GM18519 (cell line): ENCODE results near the gene DCUN1D2.
"Not testable (repeated sequence)": the region's sequence is repeated elsewhere in the genome, so short reads cannot be mapped to it uniquely, and the experiment has no call there.

Source experiments
- ATAC-seq: cut with Tn5 transposase; IDR thresholded peaks from one replicate; pipeline ENCODE4 v1.9.1; 2021; ENCODE audit warnings: mild to moderate bottlenecking, moderate library complexity; ENCODE audit not compliant: unreplicated experiment, low FRiP score

DCUN1D2 gene

DNA sequence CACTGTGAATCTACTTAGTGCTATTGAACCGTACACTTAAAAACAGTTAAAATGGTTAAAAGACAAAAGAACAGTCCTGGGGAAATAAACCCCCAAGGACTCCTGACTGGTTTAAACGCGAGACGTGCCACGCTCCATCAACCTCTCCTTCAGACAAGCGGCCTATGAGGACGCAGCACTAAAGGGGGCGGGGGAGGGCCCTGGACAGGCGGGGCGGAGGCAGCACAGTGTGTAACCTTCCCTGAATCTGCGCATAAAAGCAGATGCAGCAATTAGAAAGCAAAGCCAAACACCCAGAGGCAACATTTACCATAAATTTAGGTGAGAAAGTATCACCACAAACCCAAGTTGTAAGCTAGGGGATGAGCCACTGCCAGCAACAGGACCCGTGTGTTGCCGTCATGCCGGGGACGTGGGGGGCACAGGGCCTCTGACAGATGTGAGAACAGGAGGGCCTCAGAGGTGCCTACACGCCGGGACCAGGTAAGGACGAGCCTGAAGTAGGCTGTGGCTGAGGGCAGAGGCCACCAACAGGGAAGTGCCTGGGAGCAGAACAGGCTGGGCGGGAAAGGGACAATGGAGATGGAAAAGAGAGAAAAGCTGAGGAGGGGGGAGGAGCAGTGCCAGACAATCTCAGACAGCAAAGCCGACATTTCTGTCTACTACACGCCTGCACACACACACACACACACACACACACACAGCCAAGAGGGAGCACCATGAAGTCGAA is 21.9 kb downstream of the DCUN1D2 start:
- no peak for ATAC-seq

GRCh38 chr13:113468029-113468428 is 22.5 kb downstream of the DCUN1D2 start:
- ATAC-seq, result no peak

- ATAC-seq, result no peak
Measured at GRCh38 chr13:113466383-113466782, 24.1 kb downstream of the DCUN1D2 start.

GRCh38 chr13:113465300-113465699 is 25.2 kb downstream of the DCUN1D2 start:
- no peak for ATAC-seq

- ATAC-seq, result no peak
Measured at GRCh38 chr13:113464476-113464875, 26.0 kb downstream of the DCUN1D2 start.

- no peak for ATAC-seq
Measured at GRCh38 chr13:113461022-113461751, 29.3 kb downstream of the DCUN1D2 start.

- no peak for ATAC-seq
Measured at GRCh38 chr13:113460599-113460998, 29.9 kb downstream of the DCUN1D2 start.

GRCh38 chr13:113460064-113460555 is 30.4 kb downstream of the DCUN1D2 start:
- ATAC-seq, result no peak

- ATAC-seq, result no peak
Measured at GRCh38 chr13:113458253-113459065, 32.1 kb downstream of the DCUN1D2 start.

DNA sequence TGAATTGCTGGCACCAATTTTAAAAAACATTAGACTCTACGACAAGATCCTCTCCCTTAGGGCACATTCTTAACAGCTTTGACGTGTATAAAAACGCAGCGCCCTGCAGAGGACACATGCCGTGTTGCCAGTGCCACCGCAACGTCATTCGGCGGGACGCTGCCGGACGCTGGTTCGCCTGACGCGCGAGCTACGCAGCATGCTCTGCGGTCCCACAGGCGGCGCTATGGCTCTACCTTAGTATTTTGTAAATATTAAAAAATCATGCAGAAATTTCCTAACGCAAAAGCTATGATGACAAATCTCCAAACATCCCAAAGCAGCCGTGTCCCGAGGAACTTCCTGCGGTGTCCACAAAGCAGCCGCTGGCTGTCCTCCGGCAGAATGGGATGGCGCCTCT is 33.0 kb downstream of the DCUN1D2 start:
- no peak for ATAC-seq

DNA sequence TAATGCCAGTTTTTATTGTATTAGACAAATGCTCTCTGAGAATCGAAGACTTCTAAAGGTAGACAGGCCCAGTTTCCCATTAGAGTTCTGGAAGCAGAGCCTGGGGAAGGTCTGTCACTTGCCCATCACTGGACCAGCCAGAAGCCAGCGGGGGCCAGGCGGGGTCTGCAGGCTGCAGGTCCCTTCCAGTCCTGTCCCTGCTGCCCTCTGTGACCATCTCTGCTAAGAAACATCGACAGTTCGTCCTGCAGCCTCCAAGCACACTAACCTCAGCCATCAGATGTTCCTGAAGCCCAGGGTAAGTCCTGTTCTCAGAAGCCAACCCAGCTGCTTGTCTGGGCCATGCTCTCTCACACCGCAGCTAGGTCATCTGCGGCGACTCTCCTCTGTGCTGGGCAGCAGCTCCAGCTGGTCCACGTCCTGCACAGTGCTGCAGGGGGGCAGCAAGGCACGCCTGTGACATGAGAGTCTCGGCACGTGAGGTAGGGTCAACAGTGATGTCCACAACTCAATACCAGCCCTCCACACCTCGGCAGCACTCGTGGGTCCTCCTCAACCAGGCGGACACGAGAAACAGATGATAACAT is 34.3 kb downstream of the DCUN1D2 start:
- ATAC-seq, result no peak

DNA sequence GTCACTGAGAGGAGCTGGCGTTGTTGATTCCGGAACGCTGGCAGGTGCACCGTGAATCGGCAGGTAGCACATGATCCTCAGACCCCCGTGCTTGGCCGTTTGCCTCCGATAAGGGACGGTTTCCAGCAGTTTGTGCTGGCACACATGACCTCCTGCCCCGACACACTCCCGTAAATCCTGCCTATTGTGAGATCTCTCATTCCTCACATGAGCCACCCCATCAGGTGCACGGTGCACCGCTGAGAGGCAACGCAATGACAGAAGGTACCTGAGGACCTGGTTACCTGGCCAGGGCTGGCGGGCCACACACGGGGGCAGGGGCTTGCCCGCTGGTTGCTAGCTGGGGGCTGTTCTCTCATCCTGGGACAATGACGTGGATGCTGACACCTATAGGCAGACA is 35.1 kb downstream of the DCUN1D2 start:
- ATAC-seq, result no peak

- no peak for ATAC-seq
Measured at GRCh38 chr13:113454936-113455335, 35.6 kb downstream of the DCUN1D2 start.

DNA sequence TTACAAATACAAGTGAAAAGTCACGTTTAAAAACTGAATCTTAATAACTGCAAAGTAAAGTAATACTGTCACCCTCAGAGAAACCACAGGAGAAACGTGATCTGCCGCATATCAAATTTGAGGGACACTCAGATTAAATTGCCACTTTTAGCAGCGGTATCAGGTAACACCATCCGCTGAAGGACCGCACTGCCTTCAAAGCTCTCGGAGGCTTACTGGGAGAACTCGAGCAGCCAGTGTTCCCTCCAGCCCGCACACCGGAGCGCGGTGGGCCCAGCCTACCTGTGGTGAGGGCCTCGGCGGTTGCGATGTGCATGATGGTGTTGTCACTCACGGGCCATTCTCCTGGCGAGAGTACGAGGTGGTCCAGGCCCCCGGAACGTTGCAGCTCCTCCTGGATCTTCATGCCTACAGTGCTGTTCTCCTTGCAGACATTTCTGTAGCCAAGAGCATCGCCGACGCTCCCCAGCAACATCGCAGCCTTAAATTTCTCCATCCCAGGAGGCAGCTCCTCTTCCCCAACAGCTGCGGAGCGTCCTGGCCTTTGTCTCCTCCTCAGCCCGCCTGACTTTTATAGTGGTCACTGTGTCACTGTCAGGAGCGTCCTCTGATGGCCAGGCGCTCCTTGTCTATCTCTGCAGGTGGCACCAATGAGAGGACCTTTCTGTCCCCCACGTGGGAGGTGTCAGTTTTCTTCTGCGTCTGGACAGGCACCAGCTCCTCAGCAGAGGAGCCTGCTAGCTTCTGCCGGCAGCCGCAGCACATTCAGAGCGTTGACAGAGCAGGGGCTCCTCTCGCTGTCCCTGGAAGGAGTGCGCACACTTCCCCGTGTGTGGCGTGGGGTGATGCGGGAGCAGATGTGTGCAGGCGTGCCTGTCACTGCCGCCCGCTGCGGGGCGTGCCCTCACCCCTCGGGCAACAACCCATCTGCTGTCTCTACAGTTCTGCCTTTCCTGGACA is 37.3 kb downstream of the DCUN1D2 start, which contains the start of gene ADPRHL1:
TSS of gene ADPRHL1 (minus strand) at position 547 of the 960 bp plus-strand sequence. CDS start at position 496, 51 bp downstream.
- no peak for ATAC-seq

DNA sequence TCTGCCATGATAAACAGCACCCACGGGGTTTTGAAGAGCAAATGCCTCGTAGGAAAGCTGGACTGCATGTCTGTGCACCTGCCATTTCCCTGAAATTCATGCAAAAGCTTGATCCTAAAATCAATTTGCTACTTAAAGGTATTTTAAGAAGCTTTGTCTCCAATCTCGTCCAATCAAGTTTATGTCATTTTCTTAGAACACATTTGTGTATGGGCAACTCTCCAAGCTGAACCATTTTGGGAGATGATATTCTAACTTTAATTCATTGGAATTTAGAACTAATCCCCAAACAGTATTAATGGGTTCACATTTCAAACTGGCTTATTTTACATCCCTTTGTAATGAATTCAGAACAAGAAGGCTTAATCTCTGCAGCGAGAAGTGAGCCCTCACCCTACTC is 38.0 kb downstream of the DCUN1D2 start:
- ATAC-seq, result no peak

DNA sequence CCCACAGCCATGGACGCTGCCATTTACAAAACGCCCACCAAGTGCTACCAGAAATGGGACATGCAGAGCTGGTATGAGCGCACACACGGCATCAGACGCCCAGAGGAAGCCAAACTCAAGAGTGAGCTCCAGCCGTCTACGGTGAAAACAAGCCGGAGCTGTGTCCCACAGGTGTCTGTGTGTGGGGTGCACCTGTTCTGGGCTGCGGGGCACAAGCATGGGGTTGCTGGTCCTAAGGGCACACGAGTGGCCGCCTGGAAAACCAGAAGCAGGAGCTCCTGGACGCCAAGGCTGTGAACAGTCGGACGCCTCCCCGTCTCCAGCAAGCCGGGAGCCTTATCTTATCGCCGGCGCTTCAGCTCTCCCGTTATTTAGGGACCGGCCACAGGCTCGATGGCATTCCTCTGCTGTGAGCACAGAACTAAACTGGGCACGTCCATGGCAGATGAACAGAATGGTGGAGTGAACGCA is 38.5 kb downstream of the DCUN1D2 start:
- no peak for ATAC-seq

- not testable (repeated sequence) for ATAC-seq
Measured at GRCh38 chr13:113450861-113451620, 39.5 kb downstream of the DCUN1D2 start.

- ATAC-seq, result not testable (repeated sequence)
Measured at GRCh38 chr13:113450348-113450744, 40.2 kb downstream of the DCUN1D2 start.
